ENCODE results near the gene TMEM150B.

DNA sequence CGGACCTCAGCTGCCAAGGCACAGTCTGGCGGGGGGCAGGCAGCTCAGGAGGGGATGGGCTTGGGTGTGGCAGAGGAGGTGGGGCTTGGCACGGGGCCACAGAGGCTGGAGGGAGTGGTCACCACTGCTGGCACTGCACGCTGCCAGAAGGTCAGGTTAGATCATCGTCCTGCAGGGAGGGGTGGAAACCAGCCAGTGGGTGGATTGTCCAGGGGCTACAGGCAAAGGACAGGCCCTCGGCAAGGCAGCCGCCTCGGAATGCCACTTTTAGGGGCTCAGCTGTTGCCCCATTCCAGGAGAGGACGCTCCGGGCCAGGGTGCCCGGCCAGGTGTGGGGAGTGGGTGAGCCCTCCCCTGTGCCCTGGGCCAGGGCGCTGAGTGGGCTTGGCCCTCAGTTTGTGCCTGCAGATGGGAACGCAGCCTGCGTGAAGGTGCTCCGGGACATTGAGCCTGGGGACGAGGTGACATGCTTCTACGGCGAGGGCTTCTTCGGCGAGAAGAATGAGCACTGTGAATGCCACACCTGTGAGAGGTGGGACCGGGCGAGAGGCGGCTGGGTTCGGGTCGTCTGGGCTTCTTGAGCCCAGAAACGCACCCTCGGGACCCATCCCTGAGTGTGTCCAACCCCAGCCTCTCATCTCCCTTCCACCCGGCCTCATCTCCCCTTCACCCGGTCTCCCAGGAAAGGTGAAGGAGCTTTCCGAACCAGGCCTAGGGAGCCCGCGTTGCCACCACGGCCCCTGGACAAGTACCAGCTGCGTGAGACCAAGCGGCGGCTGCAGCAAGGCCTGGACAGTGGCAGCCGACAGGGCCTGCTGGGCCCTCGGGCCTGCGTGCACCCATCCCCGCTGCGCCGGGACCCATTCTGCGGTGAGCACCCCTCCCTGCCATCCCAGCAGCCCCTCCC is 20.9 kb upstream of the TMEM150B start:
- TF ChIP-seq, protein P1, sequence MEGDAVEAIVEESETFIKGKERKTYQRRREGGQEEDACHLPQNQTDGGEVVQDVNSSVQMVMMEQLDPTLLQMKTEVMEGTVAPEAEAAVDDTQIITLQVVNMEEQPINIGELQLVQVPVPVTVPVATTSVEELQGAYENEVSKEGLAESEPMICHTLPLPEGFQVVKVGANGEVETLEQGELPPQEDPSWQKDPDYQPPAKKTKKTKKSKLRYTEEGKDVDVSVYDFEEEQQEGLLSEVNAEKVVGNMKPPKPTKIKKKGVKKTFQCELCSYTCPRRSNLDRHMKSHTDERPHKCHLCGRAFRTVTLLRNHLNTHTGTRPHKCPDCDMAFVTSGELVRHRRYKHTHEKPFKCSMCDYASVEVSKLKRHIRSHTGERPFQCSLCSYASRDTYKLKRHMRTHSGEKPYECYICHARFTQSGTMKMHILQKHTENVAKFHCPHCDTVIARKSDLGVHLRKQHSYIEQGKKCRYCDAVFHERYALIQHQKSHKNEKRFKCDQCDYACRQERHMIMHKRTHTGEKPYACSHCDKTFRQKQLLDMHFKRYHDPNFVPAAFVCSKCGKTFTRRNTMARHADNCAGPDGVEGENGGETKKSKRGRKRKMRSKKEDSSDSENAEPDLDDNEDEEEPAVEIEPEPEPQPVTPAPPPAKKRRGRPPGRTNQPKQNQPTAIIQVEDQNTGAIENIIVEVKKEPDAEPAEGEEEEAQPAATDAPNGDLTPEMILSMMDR (IDR thresholded peaks at IDR 0.05): no peak
- no peak for TF ChIP-seq POLR2A (IDR thresholded peaks at IDR 0.05)

All from uterus (tissue), 2 donors.